Loucy (cell line): ENCODE measurements around the gene NUP214.

ENCODE experiments used
- H2AFZ ChIP-seq: fragments of 200-600 bp; sonication (generic); 2 replicates; pipeline ENCODE4 v1.6.0; 2016; ENCODE audit warnings: antibody characterized with exemption, mild to moderate bottlenecking, low read length, moderate library complexity
- H3F3A ChIP-seq: fragments of 200-600 bp; 2 replicates; pipeline ENCODE4 v1.6.0; 2016; ENCODE audit warnings: antibody characterized with exemption, low read depth, mild to moderate bottlenecking
- H3K27me3 ChIP-seq: fragments of 200-600 bp; sonication (generic); 2 replicates; pipeline ENCODE4 v1.6.1; 2014; ENCODE audit warnings: low read length, mild to moderate bottlenecking; ENCODE audit not compliant: insufficient read depth, poor library complexity, severe bottlenecking
- H3K36me3 ChIP-seq: fragments of 200-600 bp; sonication (generic); 2 replicates; pipeline ENCODE4 v1.6.1; 2016; ENCODE audit warnings: low read length; ENCODE audit not compliant: insufficient read depth
- H3K4me1 ChIP-seq: fragments of 200-600 bp; sonication (generic); 2 replicates; pipeline ENCODE4 v1.5.1; 2014; ENCODE audit warnings: low read length, mild to moderate bottlenecking; ENCODE audit not compliant: insufficient read depth, poor library complexity, severe bottlenecking
- H3K4me2 ChIP-seq: fragments of 200-600 bp; sonication (generic); 2 replicates; pipeline ENCODE4 v1.6.0; 2014; ENCODE audit warnings: antibody characterized with exemption, low read length, low read depth, mild to moderate bottlenecking; ENCODE audit not compliant: poor library complexity, severe bottlenecking
- H3K4me3 ChIP-seq: fragments of 200-600 bp; sonication (generic); 2 replicates; pipeline ENCODE4 v1.5.1; 2014; ENCODE audit warnings: low read length, mild to moderate bottlenecking, mixed read lengths; ENCODE audit not compliant: poor library complexity, severe bottlenecking
- H3K79me2 ChIP-seq: fragments of 200-600 bp; sonication (generic); 2 replicates; pipeline ENCODE4 v1.6.1; 2014; ENCODE audit warnings: low read length; ENCODE audit not compliant: insufficient read depth
- H3K9ac ChIP-seq: fragments of 200-600 bp; sonication (generic); 2 replicates; pipeline ENCODE4 v1.6.0; 2014; ENCODE audit warnings: mild to moderate bottlenecking, low read depth, low read length, moderate library complexity; ENCODE audit not compliant: poor library complexity, severe bottlenecking
- H3K9me2 ChIP-seq: fragments of 200-600 bp; sonication (generic); replicated peaks from 2 replicates; pipeline ENCODE4 v1.6.1; 2016; ENCODE audit warnings: low read depth, low read length, mixed read lengths
- H3K9me3 ChIP-seq: fragments of 200-600 bp; sonication (generic); 2 replicates; pipeline ENCODE4 v1.6.1; 2014; ENCODE audit warnings: mild to moderate bottlenecking, antibody characterized with exemption, low read length, low read depth; ENCODE audit not compliant: insufficient read depth
- H4K20me1 ChIP-seq: fragments of 200-600 bp; sonication (generic); 2 replicates; pipeline ENCODE4 v1.6.0; 2014; ENCODE audit warnings: antibody characterized with exemption, low read length, mild to moderate bottlenecking; ENCODE audit not compliant: insufficient read depth, poor library complexity, severe bottlenecking
- EZH2phosphoT487 ChIP-seq: fragments of 200-600 bp; IDR thresholded peaks from 2 replicates; pipeline ENCODE4 v1.6.1; 2018; ENCODE audit warnings: antibody characterized with exemption, mild to moderate bottlenecking, moderate library complexity, borderline replicate concordance
- TF ChIP-seq, protein P1 (sequence below): fragments of 200-600 bp; sonication (generic); conservative IDR thresholded peaks from 2 replicates; pipeline ENCODE4 v1.5.1; 2014; ENCODE audit warnings: mild to moderate bottlenecking, antibody characterized with exemption, low read length

NUP214 gene

DNA sequence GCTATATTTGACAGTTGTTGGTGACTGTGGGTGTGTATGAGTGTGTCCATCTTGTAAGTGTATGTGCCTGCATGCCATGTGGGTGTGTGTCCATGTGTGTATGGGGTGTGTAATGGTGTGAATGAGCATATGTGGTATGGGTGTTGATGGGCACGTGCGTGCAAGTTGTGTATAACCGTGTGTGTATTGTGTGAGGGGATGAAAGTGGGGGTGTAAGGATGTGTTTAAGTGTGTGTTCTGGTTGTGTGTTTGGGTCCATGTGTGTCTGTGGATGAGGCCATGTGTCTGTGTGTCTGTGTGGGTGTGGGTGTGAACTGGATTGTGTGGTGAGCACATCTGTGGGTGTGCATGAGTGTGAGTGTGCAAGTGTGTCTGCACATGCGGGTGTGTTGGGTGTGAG is 156.8 kb downstream of the NUP214 start:
- TF ChIP-seq, protein P1, sequence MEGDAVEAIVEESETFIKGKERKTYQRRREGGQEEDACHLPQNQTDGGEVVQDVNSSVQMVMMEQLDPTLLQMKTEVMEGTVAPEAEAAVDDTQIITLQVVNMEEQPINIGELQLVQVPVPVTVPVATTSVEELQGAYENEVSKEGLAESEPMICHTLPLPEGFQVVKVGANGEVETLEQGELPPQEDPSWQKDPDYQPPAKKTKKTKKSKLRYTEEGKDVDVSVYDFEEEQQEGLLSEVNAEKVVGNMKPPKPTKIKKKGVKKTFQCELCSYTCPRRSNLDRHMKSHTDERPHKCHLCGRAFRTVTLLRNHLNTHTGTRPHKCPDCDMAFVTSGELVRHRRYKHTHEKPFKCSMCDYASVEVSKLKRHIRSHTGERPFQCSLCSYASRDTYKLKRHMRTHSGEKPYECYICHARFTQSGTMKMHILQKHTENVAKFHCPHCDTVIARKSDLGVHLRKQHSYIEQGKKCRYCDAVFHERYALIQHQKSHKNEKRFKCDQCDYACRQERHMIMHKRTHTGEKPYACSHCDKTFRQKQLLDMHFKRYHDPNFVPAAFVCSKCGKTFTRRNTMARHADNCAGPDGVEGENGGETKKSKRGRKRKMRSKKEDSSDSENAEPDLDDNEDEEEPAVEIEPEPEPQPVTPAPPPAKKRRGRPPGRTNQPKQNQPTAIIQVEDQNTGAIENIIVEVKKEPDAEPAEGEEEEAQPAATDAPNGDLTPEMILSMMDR, result no peak
- TF ChIP-seq EZH2phosphoT487, result no peak
- no peaks in the 10 kb centered on the region for H3F3A ChIP-seq
- H3K9me2 ChIP-seq, result no peaks in the 10 kb centered on the region
- H3K4me3 ChIP-seq, result no peak overlapping the region
- no peak overlapping the region for H3K9ac ChIP-seq
- no peaks in the 10 kb centered on the region for H3K9me3 ChIP-seq
- H2AFZ ChIP-seq, result no peak overlapping the region
- no peaks in the 10 kb centered on the region for H3K79me2 ChIP-seq
- no peak overlapping the region for H3K4me2 ChIP-seq
- no peaks in the 10 kb centered on the region for H3K36me3 ChIP-seq
- peaks cover 9% of the 10 kb centered on the region for H3K4me1 ChIP-seq
- no peaks in the 10 kb centered on the region for H3K27me3 ChIP-seq
- no peaks in the 10 kb centered on the region for H4K20me1 ChIP-seq

DNA sequence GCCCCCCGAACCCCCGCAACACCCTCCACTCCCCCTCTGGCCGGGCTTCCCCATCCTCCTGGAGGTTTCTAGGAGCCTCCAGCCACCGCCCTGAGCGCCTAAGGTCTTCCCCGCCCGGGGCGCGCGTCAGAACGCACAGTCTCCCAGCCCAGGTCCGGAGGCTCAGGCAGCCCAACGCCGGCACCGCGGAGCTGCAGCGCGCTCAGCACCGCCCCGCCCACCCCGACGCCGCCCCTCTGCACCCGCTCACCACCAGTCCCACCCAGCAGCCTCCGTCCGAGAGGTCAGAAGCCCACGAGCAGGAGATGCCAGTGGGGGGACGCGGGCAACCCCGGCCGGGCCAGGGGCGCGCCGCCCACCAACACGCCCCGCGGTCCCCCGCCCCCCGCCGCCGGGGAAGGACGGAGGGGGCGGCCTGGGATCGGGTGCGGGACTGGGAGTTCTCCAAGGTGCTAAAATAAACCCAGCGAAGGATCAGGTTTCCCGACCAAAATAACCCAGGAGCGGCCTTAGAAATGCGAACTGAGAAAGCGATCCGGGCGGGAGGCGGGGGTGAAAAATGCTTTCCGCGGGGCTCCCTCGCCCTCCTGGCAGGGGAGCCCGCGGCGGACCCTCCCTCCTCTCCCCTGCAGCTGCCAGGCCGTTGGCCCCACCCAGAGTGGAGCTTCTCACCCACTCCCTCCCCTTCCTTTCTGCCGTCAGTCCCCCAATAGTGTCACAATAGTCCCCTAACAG is 157.5 kb downstream of the NUP214 start:
- Histone ChIP-seq H3K27me3 (no peaks in the 10 kb centered on the region), H2AFZ (no peak overlapping the region), H3F3A (no peaks in the 10 kb centered on the region), H3K4me3 (no peak overlapping the region), H3K9ac (no peak overlapping the region), H3K4me2 (no peak overlapping the region), H3K4me1 (peaks cover 9% of the 10 kb centered on the region), H3K79me2 (no peaks in the 10 kb centered on the region), H3K36me3 (no peaks in the 10 kb centered on the region), H4K20me1 (no peaks in the 10 kb centered on the region), H3K9me3 (no peaks in the 10 kb centered on the region), H3K9me2 (no peaks in the 10 kb centered on the region)
- TF ChIP-seq EZH2phosphoT487, result no peak
- TF ChIP-seq, protein P1, result no peak
